ENCODE data around the gene RCOR1.
"Not testable (repeated sequence)": the region's sequence is repeated elsewhere in the genome, so short reads cannot be mapped to it uniquely, and the experiment has no call there.

The RCOR1 gene

DNA sequence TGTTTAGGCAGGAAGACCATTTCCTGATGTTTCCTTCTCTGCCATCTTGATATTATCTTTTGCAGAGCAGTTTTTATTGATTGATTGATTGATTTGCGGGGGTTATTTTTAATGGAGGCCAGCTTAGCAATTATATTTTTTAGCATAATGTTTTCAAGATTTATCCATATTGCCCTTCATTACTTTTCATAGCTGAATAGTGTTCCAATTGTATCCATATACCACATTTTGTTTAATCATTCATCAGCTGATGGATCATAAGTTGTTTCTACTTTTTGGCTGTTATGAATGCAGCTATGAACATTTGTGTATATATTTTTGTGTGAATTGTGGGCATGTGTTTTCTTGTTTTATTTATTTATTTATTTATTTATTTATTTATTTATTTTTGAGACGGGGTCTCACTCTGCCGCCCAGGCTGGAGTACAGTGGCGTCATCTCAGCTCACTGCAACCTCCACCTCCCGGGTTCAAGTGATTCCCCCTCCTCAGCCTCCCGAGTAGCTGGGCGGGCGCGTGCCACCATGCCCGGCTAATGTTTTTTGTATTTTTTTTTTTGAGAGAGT is 20.9 kb upstream of the RCOR1 start:
- DNase-seq, result no peak

DNA sequence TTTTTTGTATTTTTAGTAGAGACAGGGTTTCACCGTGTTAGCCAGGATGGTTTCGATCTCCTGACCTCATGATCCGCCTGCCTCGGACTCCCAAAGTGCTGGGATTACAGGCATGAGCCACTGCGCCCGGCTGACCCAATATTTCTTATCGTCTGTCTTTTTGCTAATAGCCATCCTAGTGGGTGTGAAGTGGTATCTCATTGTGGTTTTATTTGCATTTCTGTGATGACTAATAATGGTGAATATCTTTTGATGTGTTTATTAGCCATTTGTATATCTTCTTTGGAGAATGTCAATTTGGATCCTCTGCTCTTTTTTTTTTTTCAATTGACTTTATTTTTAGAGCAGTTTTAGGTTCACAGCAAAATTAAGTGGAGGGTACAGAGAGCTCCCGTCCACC is 19.3 kb upstream of the RCOR1 start:
- not testable (repeated sequence) for DNase-seq

DNA sequence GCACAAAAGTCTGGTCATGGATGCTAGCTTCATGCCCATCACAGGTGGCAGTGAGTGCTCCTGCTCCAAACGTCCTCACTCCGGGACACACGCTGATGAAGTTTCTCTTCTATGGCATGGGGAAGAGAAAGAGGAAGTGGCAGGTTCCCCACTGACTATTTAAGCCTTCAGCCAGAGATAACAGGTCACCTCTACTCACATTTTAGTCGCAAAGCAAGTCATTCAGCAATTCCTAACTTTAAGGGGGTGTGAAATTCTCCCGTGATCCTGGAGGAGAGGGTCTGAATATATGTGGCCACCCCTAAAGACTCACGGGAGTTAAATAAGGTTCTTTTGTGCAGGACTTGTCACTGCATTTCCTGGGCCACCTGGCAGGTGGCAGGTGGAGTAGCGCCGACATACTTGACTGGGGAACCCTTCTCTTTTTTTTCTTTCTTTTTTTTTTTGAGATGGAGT is 18.8 kb upstream of the RCOR1 start:
- DNase-seq, result no peak

- DNase-seq, result no peak
Observed at GRCh38 chr14:102574281-102575159, 17.9 kb upstream of the RCOR1 start.

GRCh38 chr14:102575160-102575845 is 17.1 kb upstream of the RCOR1 start:
- DNase-seq, result no peak

DNA sequence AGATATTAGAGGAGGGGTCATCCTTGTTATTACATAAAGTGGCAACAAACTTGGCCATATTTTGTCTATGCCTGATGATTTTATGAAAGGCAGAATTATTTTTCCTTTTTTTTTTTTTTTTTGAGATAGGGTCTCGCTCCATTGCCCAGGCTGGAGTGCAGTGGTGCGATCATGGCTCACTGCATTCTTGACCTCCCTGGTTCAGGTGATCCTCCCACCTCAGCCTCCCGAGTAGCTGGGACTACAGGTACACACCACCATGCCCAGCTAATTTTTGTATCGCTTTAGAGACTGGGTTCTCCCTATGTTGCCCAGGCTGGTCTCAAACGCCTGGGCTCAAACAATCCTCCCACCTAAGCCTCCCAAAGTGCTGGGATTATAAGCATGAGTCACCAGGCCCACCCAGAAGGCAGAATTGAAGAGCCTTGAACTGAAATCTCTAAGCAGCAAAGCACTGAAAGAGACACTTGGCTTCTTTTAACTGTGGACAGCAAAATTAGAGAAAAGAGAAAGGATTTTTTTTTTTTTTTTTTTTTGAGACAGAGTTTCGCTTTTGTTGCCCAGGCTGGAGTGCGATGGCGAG is 16.5 kb upstream of the RCOR1 start:
- not testable (repeated sequence) for DNase-seq

- DNase-seq, result no peak
Observed at GRCh38 chr14:102578821-102579220, 13.6 kb upstream of the RCOR1 start.

- no peak for DNase-seq
Observed at GRCh38 chr14:102579696-102580549, 12.5 kb upstream of the RCOR1 start.

- no peak for DNase-seq
Observed at GRCh38 chr14:102580550-102581110, 11.8 kb upstream of the RCOR1 start.

- DNase-seq, result no peak
Observed at GRCh38 chr14:102581193-102581592, 11.3 kb upstream of the RCOR1 start.

DNA sequence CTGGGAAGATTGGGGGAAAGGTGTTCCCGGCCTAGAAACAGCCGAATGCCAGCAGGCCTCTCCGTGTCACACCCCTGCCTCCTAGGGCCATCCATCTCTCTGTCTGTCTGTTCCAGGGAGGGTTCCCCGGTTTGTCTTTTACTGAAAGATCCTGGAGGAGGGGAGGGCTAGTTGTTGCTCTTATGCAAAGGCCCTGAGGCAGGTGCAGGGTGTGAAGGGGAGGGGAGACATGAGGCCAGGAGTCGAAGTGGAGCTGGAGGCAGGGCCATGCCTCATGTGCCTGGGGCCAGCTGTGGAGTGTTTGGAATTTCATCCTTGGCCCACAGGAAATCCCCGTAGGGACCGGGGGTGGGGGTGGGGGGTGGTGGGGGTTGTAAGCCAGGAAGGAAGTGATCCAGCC is 8.7 kb upstream of the RCOR1 start:
- DNase-seq, result no peak

DNA sequence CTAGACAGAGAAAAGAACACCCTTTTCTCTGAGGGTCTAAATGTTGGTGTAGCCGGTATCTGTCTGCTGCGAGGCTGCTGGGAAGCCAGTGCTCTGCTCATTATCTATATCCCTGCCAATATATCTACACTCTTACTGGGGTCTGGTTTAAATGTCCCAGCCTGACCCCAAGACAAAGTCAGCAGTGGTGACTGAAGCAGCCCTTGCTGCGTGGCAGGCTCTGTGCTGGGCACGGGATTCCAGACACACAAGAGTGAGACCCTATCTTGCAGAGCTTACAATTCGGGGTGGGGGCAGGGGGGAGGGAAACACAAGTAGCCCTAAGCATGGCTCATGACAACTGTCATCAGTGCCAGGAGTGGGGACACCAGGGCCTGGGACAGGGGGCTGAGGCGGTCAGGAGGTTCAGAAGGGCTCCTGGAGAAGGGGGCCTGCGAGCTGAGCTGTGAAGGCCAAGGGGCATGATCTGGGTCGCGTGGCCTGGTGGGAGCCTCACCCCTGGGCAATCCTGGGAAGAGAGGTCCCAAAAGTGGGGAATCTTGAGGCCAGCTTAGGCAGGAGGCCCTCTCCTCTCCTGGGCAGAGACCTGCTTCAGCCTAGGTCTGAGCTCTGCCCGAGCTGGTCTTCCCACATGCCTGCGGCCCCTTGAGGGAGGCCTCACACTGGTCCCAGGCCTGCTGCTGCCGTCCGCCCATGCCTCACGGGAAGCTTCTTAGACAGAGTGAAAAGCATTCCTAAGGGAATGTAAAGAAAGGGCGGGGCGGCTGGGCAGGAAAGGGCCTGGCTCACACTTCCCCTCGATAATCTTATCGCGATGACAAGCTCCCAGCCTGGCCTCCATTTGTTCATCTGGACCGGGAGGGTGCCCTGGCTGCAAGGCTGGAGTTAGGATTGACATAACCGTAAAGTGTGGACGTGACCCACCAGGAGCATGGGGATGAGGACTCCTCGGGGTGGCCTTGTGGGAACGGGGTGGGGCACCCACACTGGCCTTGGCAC is 7.3 kb upstream of the RCOR1 start:
- no peak for DNase-seq

- no peak for DNase-seq
Observed at GRCh38 chr14:102586420-102587104, 5.9 kb upstream of the RCOR1 start.

DNA sequence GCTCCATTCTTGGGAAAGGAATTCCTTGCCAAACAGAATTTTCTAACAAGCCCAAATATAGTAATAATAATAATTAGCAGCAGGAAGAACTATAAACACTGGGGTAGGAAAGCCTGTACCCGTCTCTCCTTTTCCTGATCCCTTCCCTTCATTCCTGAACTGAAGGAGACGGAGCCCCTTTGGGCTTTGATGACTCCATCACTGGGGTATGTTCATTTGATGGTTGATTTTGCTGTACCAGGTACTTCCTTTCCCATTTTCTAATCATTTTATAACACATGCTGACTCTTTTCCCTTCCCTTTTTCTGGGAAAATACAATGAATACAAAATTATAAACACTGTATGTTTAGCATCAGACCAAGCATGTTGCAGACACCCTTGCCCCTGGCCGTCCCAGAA is 3.6 kb upstream of the RCOR1 start:
- DNase-seq, result no peak

- no peak for DNase-seq
Observed at GRCh38 chr14:102589761-102590290, 2.6 kb upstream of the RCOR1 start.

GRCh38 chr14:102590667-102591099 is 1.8 kb upstream of the RCOR1 start:
- DNase-seq, result peak; percentile 16 to 21

GRCh38 chr14:102591372-102591943 is 991 bp upstream of the RCOR1 start:
- DNase-seq, result peak in 1 of 2 donors; percentile 22

DNA sequence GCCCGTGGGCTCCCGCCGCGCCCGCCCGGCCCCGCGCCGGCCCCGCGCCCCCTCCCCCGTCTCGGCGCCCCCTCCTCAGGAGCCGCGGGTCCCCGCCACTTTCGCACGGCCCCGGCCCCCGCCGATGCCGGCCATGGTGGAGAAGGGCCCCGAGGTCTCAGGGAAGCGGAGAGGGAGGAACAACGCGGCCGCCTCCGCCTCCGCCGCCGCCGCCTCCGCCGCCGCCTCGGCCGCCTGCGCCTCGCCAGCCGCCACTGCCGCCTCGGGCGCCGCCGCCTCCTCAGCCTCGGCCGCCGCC is 263 bp downstream of the RCOR1 start:
- DNase-seq, result no peak

- peak; percentile 61 to 63 for DNase-seq
Observed at GRCh38 chr14:102593061-102593824, 794 bp downstream of the RCOR1 start.

Data from CD4-positive, alpha-beta T cell treated with Interleukin-4 for 1 hour (primary cell).